Glutamatergic neuron (in vitro differentiated cells): ENCODE data around the gene GABARAPL2. TPM values are rescaled to one million over a fixed set of nuclear protein-coding genes. Genes with fewer than 3 reads are reported as not detected.

Source experiments
- DNase-seq: peaks from one replicate; pipeline ENCODE4 v3.0.0; 2022
- H3K27ac Mint-ChIP-seq: one replicate; pipeline ENCODE4 v1.8.0; 2020; ENCODE audit warnings: mild to moderate bottlenecking, mixed read lengths, inconsistent platforms; ENCODE audit not compliant: unreplicated experiment
- H3K27me3 Mint-ChIP-seq: one replicate; pipeline ENCODE4 v1.8.0; 2020; ENCODE audit warnings: mild to moderate bottlenecking, moderate library complexity, mixed read lengths, inconsistent platforms; ENCODE audit not compliant: unreplicated experiment
- H3K36me3 Mint-ChIP-seq: one replicate; pipeline ENCODE4 v1.8.0; 2020; ENCODE audit warnings: mild to moderate bottlenecking, mixed read lengths, inconsistent platforms; ENCODE audit not compliant: unreplicated experiment
- H3K4me1 Mint-ChIP-seq: one replicate; pipeline ENCODE4 v1.8.0; 2020; ENCODE audit warnings: mild to moderate bottlenecking, low read depth, mixed read lengths, inconsistent platforms; ENCODE audit not compliant: unreplicated experiment
- H3K4me3 Mint-ChIP-seq: one replicate; pipeline ENCODE4 v1.8.0; 2020; ENCODE audit warnings: mild to moderate bottlenecking, mixed read lengths, inconsistent platforms; ENCODE audit not compliant: unreplicated experiment
- H3K9me3 Mint-ChIP-seq: one replicate; pipeline ENCODE4 v1.8.0; 2020; ENCODE audit warnings: mild to moderate bottlenecking, moderate library complexity, mixed read lengths, inconsistent platforms; ENCODE audit not compliant: unreplicated experiment
- CTCF ChIP-seq: fragments of 200-600 bp; sonication (generic); IDR thresholded peaks from one replicate; pipeline ENCODE4 v1.5.0; 2021; ENCODE audit not compliant: partially characterized antibody, unreplicated experiment
- total RNA-seq: library from RNA; stranded (reverse); fragmentation: NEBNext Ultra II Directional; extraction: Animal tissue kit (Norgen Biotek cat#: 25700); gene quantifications from one replicate; pipeline ENCODE4 v1.2.1, GENCODE V29; 2021; ENCODE audit not compliant: unreplicated experiment

GABARAPL2 gene
- total RNA-seq, 1 donor from 2014 or later: 208 TPM

DNA sequence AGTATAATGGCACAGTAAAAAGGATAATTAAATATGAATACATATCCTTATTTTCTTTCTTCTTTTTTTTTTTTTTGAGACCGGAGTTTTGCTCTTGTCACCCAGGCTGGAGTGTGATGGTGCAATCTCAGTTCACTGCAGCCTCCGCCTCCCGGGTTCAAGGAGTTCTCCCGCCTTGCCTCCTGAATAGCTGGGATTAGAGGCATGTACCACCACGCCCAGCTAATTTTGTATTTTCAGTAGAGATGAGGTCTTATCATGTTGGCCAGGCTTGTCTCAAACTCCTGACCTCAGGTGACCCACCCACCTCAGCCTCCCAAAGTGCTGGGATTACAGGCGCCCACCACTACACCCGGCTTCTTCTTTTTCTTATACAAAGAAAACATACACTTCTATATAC is 12.0 kb downstream of the GABARAPL2 start:
- Mint-ChIP-seq H3K9me3 (peaks cover 6% of the 10 kb centered on the region), H3K36me3 (peaks cover 2% of the 10 kb centered on the region), H3K27me3 (no peaks in the 10 kb centered on the region), H3K4me3 (no peak overlapping the region), H3K27ac (no peak overlapping the region), H3K4me1 (no peaks in the 10 kb centered on the region)
- DNase-seq: no peak
- TF ChIP-seq CTCF: no peak

- no peak overlapping the region for H3K4me3 Mint-ChIP-seq
- H3K36me3 Mint-ChIP-seq: no peaks in the 10 kb centered on the region
- no peaks in the 10 kb centered on the region for H3K27me3 Mint-ChIP-seq
- DNase-seq: no peak
- no peak overlapping the region for H3K27ac Mint-ChIP-seq
- H3K9me3 Mint-ChIP-seq: peaks cover 5% of the 10 kb centered on the region
- TF ChIP-seq CTCF: no peak
- H3K4me1 Mint-ChIP-seq: no peaks in the 10 kb centered on the region
These were observed 12.5 kb downstream of the GABARAPL2 start for GRCh38 chr16:75578725-75579124.

- Mint-ChIP-seq H3K27me3 (no peaks in the 10 kb centered on the region), H3K36me3 (no peaks in the 10 kb centered on the region), H3K27ac (no peak overlapping the region), H3K4me1 (no peaks in the 10 kb centered on the region), H3K4me3 (no peak overlapping the region), H3K9me3 (peaks cover 5% of the 10 kb centered on the region)
- DNase-seq: no peak
- TF ChIP-seq CTCF: no peak
These were observed 13.2 kb downstream of the GABARAPL2 start for GRCh38 chr16:75579281-75579834.

DNA sequence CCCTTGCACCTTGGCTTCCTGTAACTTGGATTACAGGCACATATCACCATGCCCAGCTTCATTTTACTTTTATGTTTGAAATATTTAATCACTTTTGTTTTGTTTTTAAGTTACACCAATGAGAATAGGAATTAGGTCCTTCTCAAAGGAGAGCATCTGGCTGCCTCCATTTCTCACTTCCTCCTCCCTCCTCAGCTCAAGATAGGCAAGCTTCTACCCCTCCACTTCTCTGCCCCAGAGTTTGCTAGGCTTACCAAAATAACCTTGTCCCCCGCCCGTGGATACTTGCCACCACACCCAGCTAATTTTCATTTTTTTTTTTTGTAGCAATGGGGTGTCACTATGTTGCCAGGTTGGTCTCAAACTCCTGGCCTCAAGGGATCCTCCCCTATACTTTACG is 17.9 kb downstream of the GABARAPL2 start:
- H3K27me3 Mint-ChIP-seq: peaks cover 2% of the 10 kb centered on the region
- TF ChIP-seq CTCF: no peak
- no peak for DNase-seq
- H3K27ac Mint-ChIP-seq: no peak overlapping the region
- H3K4me3 Mint-ChIP-seq: no peak overlapping the region
- no peaks in the 10 kb centered on the region for H3K4me1 Mint-ChIP-seq
- no peaks in the 10 kb centered on the region for H3K36me3 Mint-ChIP-seq
- H3K9me3 Mint-ChIP-seq: peaks cover 8% of the 10 kb centered on the region

- DNase-seq: no peak
These were observed 22.5 kb downstream of the GABARAPL2 start for GRCh38 chr16:75588716-75589115.

More at GRCh38 chr16:75588716-75589115, 22.5 kb downstream of the GABARAPL2 start:
- no peak for TF ChIP-seq CTCF
- no peak overlapping the region for H3K27ac Mint-ChIP-seq
- peaks cover 16% of the 10 kb centered on the region for H3K4me1 Mint-ChIP-seq
- H3K27me3 Mint-ChIP-seq: peaks cover 2% of the 10 kb centered on the region
- peaks cover 4% of the 10 kb centered on the region for H3K9me3 Mint-ChIP-seq
- no peak overlapping the region for H3K4me3 Mint-ChIP-seq
- H3K36me3 Mint-ChIP-seq: no peaks in the 10 kb centered on the region
